ENCODE measurements around the gene SOCS2.

DNA sequence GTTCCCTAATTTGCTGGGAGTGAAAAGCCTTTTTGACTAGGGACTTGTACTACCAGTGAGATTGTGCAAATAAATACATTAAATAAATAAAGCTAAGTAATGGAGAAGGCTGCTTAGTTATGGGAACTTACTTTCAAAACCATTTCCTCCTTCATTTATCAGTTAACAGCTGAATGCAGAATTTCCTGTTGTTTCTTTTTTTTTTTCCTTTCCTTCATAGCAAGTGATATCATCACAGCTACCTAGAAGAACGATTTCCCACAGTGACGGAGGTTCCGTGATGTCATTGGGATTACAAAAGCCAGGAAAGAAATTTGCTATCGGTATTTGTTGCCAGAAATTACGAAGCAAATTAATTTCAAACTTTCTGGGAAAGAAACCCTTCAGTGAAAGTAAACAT is 42.1 kb upstream of the SOCS2 start:
- TF ChIP-seq, protein P1, sequence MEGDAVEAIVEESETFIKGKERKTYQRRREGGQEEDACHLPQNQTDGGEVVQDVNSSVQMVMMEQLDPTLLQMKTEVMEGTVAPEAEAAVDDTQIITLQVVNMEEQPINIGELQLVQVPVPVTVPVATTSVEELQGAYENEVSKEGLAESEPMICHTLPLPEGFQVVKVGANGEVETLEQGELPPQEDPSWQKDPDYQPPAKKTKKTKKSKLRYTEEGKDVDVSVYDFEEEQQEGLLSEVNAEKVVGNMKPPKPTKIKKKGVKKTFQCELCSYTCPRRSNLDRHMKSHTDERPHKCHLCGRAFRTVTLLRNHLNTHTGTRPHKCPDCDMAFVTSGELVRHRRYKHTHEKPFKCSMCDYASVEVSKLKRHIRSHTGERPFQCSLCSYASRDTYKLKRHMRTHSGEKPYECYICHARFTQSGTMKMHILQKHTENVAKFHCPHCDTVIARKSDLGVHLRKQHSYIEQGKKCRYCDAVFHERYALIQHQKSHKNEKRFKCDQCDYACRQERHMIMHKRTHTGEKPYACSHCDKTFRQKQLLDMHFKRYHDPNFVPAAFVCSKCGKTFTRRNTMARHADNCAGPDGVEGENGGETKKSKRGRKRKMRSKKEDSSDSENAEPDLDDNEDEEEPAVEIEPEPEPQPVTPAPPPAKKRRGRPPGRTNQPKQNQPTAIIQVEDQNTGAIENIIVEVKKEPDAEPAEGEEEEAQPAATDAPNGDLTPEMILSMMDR (optimal IDR thresholded peaks at IDR 0.05 in 1 of 3, IDR thresholded peaks at IDR 0.05 in 1 of 3, conservative IDR thresholded peaks at IDR 0.05 in 1 of 3; ENCODE audit: extremely low read depth in 1 of 3, insufficient read depth in 2 of 3, low read length in 3 of 3): no peak
- no peak for TF ChIP-seq EZH2 (IDR thresholded peaks at IDR 0.05; ENCODE audit: low read length)

Measured in keratinocyte (primary cell).